T-helper 17 cell (primary cell): ENCODE data around the gene ZWILCH. TPM values are rescaled to one million over a fixed set of nuclear protein-coding genes. Genes with fewer than 3 reads are reported as not detected.
"Not testable (repeated sequence)": the region's sequence is repeated elsewhere in the genome, so short reads cannot be mapped to it uniquely, and the experiment has no call there.

Experiments
- ATAC-seq: fragments of 150-1000 bp; cut with Tn5 transposase; 2 replicates; pipeline ENCODE4 v1.10.0; 2021; ENCODE audit warnings: mild to moderate bottlenecking, moderate library complexity
- DNase-seq, 3 donors: peaks; one replicate each; pipeline versions ENCODE4 v3.0.0 to v3.0.0-alpha.2; 2020 to 2021
- H3K9me3 ChIP-seq: one replicate; pipeline ENCODE4 v1.7.0; 2013; ENCODE audit warnings: low read length, mild to moderate bottlenecking; ENCODE audit not compliant: control insufficient read depth, poor library complexity, severe bottlenecking
- H3K27ac Mint-ChIP-seq: one replicate; pipeline ENCODE4 v1.8.0; 2022; ENCODE audit warnings: mild to moderate bottlenecking, moderate library complexity, mixed read lengths
- H3K27me3 Mint-ChIP-seq: one replicate; pipeline ENCODE4 v1.8.0; 2022; ENCODE audit warnings: mixed read lengths
- H3K36me3 Mint-ChIP-seq: one replicate; pipeline ENCODE4 v1.8.0; 2022; ENCODE audit warnings: low read depth, mixed read lengths
- H3K4me1 Mint-ChIP-seq: one replicate; pipeline ENCODE4 v1.8.0; 2022; ENCODE audit warnings: mild to moderate bottlenecking, mixed read lengths
- H3K4me3 Mint-ChIP-seq: one replicate; pipeline ENCODE4 v1.8.0; 2022; ENCODE audit warnings: mild to moderate bottlenecking, moderate library complexity, mixed read lengths
- total RNA-seq, 4 donors: library from RNA in 2 of 4; stranded (reverse) in 2 of 4; gene quantifications; one replicate each; pipeline ENCODE4 v1.2.3 and lab custom pipeline; 2022 to 2026

Gene ZWILCH
- total RNA-seq, 2 donors from 2014 or later: 5.6 to 10.5 TPM

DNA sequence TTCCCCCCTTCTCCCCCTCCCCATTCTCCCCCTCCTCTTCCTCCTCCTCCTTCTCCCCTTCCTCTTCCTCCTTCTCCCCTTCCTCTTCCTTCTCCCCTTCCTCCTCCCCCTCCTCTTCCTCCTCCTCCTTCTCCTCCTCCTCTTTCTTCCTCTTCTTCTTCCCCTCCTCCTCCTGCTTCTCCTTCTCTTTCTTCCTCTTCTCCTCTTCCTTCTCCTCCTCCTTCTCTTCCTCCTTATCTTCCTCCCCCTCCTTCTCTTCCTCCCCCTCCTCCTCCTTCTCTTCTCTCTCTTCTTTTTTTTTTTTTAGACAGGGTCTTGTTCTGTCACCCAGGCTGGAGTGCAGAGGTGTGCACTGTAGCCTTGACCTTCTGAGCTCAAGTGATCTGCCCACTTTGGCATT lies 81.9 kb downstream of the ZWILCH start:
- Mint-ChIP-seq H3K27ac (no peak overlapping the region), H3K4me3 (no peak overlapping the region), H3K4me1 (no peaks in the 10 kb centered on the region), H3K36me3 (no peaks in the 10 kb centered on the region), H3K27me3 (peaks cover 39% of the 10 kb centered on the region)
- DNase-seq (no peak), ATAC-seq (no peak)
- H3K9me3 ChIP-seq: no peaks in the 10 kb centered on the region

DNA sequence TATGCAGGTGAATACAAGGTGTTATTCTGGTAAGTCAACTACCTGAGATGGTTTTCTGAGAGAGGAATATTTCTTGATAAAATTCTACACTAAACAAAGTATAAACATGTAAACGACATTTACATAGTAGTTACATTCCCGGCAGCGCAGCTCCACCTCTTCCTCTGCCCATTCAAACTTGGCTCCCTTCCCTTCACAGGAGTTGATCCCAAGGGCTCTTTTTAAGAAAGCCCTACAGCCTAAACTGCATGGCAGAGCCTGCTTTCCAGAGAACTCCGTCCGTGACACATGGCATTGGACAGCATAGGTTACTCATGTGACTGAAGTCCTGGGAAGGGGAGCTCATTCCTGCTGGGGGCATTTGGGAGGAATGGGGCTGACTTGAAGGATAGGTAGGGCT lies 82.6 kb downstream of the ZWILCH start:
- H3K36me3 Mint-ChIP-seq: no peaks in the 10 kb centered on the region
- no peak overlapping the region for H3K4me3 Mint-ChIP-seq
- no peak for ATAC-seq
- peaks cover 1% of the 10 kb centered on the region for H3K4me1 Mint-ChIP-seq
- no peaks in the 10 kb centered on the region for H3K9me3 ChIP-seq
- no peak for DNase-seq
- peaks cover 41% of the 10 kb centered on the region for H3K27me3 Mint-ChIP-seq
- no peak overlapping the region for H3K27ac Mint-ChIP-seq

DNA sequence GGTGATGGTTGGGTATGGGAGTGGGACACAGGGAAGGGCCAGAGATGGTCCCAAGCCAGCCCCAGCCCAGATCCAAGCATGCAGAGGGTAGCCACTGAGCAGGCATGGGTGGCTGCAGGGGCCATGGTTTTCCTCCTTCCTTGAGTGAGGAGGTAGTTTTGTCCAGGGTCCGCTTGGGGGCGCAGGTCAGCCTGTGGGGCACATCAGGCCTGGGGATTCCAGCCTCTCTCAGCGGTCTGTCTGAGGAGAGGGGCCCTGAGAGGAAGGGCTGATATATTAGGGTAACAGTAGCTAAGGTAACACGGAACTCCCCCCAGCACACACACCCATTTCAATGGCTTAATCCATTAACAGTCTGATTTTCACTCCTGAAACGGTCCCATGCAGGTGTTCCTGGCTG lies 83.4 kb downstream of the ZWILCH start:
- H3K9me3 ChIP-seq: no peaks in the 10 kb centered on the region
- H3K4me3 Mint-ChIP-seq: no peak overlapping the region
- no peaks in the 10 kb centered on the region for H3K36me3 Mint-ChIP-seq
- peaks cover 42% of the 10 kb centered on the region for H3K27me3 Mint-ChIP-seq
- peaks cover 3% of the 10 kb centered on the region for H3K4me1 Mint-ChIP-seq
- H3K27ac Mint-ChIP-seq: no peak overlapping the region
- ATAC-seq (no peak), DNase-seq (no peak)

DNA sequence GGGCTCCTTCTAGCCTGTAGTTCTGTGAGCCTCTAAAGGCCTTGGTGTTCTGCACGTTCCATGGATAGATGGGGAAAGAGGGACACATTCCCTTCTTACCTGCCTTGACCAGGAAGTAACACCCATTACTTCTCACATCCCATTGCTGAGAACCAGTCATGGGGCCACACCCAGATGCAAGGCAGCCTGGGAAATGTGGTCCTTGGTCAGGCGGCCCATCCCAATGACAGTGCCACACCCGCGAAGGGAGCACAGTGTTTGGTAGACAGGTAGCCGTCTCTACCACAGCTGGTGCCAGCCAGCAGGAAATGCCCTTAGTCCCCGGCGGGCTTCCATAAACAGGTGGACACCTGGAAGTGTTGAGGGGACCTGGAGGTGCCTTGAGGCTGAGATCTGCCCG lies 83.8 kb downstream of the ZWILCH start:
- Mint-ChIP-seq H3K27me3 (peaks cover 42% of the 10 kb centered on the region), H3K4me1 (peaks cover 3% of the 10 kb centered on the region), H3K36me3 (no peaks in the 10 kb centered on the region), H3K4me3 (no peak overlapping the region), H3K27ac (no peak overlapping the region)
- H3K9me3 ChIP-seq: no peaks in the 10 kb centered on the region
- DNase-seq (no peak), ATAC-seq (no peak)

DNA sequence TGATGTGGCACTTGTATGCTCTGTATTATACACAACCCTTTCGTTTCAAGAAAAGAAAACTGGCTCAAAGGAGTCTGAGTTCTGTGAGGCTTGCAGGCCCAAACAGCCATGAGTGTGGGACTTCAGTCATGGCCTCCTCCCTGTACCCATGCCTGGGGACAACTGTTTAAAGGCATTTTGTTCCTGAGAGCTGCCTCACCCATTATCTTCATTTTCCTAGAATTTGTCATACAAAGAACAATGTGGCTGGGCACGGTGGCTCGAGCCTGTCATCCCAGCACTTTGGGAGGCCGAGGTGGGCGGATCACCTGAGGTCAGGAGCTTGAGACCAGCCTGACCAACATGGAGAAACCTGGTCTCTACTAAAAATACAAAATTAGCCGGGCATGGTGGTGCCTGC lies 84.3 kb downstream of the ZWILCH start:
- H3K4me1 Mint-ChIP-seq, H3K36me3 Mint-ChIP-seq, H3K9me3 ChIP-seq, H3K27ac Mint-ChIP-seq, H3K4me3 Mint-ChIP-seq, DNase-seq, ATAC-seq: not testable (repeated sequence)
- H3K27me3 Mint-ChIP-seq: peaks cover 41% of the 10 kb centered on the region

DNA sequence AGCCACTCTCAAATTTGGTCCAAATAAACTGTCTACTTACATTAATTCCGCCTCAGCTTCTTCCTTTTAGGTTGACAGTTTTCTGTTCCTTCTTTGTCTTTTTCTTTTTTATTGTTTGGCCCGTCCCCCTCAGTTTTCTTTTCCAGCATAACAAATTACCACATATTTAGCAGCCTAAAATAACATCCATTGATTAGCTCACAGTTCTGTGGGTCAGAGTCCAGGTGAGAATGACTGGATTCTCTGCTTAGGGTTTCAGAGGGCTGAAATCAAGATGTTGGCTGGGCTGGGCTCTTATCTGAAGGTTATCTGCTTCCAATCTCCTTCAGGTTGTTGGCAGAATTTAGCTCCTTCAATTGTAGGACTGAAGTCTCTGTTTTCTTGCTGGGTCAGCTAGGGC lies 85.3 kb downstream of the ZWILCH start:
- H3K27me3 Mint-ChIP-seq: peaks cover 43% of the 10 kb centered on the region
- no peak for ATAC-seq
- no peak overlapping the region for H3K27ac Mint-ChIP-seq
- H3K9me3 ChIP-seq: no peaks in the 10 kb centered on the region
- peaks cover 6% of the 10 kb centered on the region for H3K4me1 Mint-ChIP-seq
- DNase-seq: no peak
- no peaks in the 10 kb centered on the region for H3K36me3 Mint-ChIP-seq
- H3K4me3 Mint-ChIP-seq: no peak overlapping the region

DNA sequence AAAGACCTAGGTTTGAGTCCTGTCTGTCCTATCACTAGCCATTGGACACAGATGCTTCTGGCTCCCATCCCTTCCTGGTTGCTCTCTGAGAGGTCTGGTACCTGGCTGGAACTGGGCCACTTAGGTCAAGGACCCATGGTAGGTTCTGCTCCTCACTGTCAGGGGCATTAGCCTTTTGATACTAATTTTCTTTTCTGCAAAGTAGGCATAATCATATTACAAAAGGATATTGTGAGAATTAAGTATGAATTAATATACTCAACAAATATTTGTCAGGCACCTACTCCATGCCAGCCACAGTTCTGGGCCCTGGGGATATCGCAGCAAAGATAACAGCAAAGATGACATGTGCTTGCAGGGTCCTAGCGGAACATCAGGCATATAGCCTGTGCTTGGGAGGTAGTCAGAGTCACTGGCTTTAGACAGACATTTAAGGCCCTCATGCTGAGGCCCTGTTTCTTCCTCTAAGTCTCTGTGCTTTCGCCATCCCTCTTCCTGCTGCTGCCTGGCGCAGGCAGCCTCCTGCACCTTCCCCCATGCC lies 86.3 kb downstream of the ZWILCH start:
- DNase-seq (no peak), ATAC-seq (no peak)
- no peak overlapping the region for H3K27ac Mint-ChIP-seq
- no peaks in the 10 kb centered on the region for H3K9me3 ChIP-seq
- H3K36me3 Mint-ChIP-seq: no peaks in the 10 kb centered on the region
- H3K4me3 Mint-ChIP-seq: no peak overlapping the region
- peaks cover 37% of the 10 kb centered on the region for H3K27me3 Mint-ChIP-seq
- peaks cover 6% of the 10 kb centered on the region for H3K4me1 Mint-ChIP-seq

DNA sequence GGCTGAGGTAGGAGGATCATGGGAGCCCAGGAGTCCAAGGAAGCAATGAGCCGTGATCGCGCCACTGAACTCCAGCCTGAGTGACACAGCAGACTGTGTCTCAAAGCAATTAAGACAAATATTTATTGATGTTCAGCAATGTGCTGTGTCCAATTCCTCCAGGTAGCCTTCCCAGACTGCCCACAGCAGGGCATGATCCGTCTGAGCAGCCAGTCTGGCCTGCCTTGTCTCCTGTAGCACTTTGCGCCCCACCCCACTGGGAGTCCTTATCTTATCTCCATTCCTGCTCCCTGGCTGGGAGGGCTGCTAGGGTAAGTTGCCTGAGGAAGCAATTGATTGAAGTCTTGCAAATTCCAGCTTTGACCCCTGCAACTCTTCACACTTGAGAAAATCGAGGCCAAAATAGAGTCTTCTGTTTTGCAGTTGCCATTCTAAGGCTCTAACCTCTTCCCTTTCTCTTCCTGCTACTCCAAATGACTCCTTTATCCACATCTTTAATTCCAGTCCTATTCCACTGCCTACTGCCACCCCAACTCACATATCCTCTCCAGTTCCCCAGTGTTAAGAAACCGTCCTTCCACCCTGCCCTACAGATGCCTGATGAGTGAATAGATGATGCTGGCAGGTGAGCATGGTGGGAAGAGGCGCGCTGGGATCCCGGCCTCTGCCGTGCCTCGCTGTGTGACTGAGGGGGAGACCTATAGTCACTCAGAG lies 87.5 kb downstream of the ZWILCH start:
- Mint-ChIP-seq H3K4me1 (peaks cover 6% of the 10 kb centered on the region), H3K36me3 (no peaks in the 10 kb centered on the region), H3K4me3 (no peak overlapping the region), H3K27me3 (peaks cover 36% of the 10 kb centered on the region), H3K27ac (no peak overlapping the region)
- DNase-seq (no peak), ATAC-seq (no peak)
- H3K9me3 ChIP-seq: no peaks in the 10 kb centered on the region

DNA sequence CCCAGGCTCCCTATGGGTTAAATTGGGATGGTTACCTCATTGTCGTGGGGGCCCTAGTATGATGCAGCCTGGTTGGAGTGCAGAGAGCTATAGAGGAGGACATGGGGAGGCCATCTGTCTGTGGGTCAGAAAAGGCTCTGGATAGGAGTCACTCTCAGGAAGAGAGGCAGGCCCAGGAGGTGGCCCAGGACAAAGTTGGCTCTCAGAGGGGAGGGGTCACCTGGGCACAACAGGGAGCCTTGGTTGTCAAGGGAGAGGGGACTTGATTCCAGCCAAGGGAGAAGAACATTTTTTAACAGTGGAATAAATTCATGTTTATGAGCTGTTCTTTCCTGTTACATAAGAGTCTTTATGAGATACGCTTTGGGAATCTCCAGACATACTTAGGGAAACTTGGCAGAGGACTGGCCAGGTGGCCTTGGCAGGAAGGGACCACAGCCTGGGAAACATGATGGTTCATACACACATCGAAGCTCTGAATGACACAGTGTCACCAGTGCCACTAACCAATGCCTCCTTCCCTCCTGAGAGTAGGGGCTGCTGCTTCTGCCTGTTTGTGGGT lies 88.2 kb downstream of the ZWILCH start:
- Mint-ChIP-seq H3K27ac (no peak overlapping the region), H3K27me3 (peaks cover 31% of the 10 kb centered on the region), H3K4me1 (peaks cover 10% of the 10 kb centered on the region), H3K36me3 (no peaks in the 10 kb centered on the region), H3K4me3 (no peak overlapping the region)
- no peaks in the 10 kb centered on the region for H3K9me3 ChIP-seq
- no peak for DNase-seq
- ATAC-seq: no peak

DNA sequence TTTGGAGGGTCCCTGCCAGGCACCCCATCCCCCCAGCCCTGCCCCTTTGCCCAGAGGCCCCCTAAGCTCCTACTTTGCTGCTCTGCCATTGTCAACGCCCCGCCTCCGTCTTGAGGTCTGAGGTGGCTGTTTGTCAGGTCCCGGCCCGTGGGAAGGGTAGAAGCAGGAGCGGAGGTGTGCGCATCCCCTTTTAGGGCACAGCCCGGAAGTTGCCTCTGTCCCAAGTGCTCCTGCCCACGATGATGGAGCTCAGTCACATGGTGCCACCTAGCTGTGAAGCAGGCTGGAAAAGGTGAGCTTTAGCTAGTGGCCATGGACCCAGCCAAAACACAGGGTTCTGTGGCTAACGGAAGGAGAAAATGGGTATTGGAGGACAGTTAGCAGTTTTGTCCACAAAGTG lies 89.2 kb downstream of the ZWILCH start:
- Mint-ChIP-seq H3K36me3 (no peaks in the 10 kb centered on the region), H3K27me3 (peaks cover 31% of the 10 kb centered on the region), H3K4me1 (peaks cover 13% of the 10 kb centered on the region), H3K27ac (no peak overlapping the region), H3K4me3 (no peak overlapping the region)
- no peaks in the 10 kb centered on the region for H3K9me3 ChIP-seq
- no peak for DNase-seq
- no peak for ATAC-seq

DNA sequence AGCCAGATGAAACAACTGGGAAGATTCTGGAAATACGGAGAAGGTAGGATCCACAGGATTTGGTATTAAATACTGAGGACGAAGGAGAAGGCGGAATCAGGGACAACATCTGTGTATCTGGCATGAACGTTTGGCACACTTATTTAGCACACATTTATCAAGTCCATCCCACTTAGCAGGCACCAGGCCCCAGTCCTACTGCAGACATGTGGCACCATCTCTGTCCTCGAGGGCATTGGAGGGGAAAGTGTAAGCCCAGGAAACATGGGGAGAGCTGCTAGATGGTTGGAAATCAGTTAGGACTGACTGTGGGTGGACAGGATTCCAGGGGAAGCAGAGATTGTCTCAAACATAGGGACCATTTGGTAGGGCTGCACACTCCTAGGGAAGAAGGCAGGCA lies 89.7 kb downstream of the ZWILCH start:
- ATAC-seq (no peak), DNase-seq (no peak)
- Mint-ChIP-seq H3K27ac (no peak overlapping the region), H3K4me1 (peaks cover 13% of the 10 kb centered on the region), H3K27me3 (peaks cover 33% of the 10 kb centered on the region), H3K4me3 (no peak overlapping the region), H3K36me3 (no peaks in the 10 kb centered on the region)
- H3K9me3 ChIP-seq: no peaks in the 10 kb centered on the region

DNA sequence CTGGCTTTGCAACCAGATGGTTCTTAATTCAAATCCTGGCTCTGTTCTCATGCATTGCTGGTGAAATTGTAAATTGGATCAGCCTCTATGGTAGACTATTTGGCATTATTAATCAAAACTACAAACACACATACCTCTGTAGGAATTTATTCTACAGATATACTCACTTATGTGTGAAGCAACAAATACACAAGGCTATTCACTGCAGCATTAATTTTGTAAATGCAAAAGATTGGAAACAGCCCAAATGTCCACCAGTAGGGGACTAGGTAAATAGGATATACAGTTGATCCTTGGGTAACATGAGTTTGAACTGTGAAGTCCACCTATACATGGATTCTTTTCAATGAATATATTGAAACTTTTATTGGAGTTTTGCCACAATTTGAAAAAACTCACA lies 90.2 kb downstream of the ZWILCH start:
- DNase-seq: no peak
- ATAC-seq: no peak
- Mint-ChIP-seq H3K36me3 (no peaks in the 10 kb centered on the region), H3K4me1 (peaks cover 13% of the 10 kb centered on the region), H3K27ac (no peak overlapping the region), H3K27me3 (peaks cover 36% of the 10 kb centered on the region), H3K4me3 (no peak overlapping the region)
- H3K9me3 ChIP-seq: no peaks in the 10 kb centered on the region

DNA sequence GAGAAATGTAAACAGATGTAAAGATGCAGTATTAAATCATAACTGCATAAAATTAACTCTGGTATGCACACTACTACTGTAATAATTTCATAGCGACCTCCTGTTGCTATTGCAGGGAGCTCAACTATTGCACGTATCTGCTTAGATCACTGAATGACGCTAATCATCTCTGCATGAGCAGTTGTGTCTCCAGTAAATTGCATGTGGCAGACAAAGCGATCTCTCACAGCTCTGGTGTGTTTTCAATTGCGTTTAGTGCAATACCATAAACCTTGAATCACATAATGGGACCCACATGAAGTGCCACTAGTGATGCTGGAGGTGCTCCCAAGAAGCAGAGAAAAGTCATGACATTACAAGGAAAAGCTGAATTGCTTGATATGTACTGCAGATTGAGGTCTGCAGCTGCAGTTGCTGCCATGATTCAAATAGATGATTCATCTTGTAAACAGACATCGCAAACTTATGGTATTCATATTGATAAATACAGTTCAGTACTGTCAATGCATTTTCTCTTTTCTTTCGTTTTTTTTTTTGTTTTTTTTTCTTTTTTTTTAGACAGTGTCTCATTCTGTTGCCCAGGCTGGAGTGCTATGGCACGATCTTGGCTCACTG lies 90.9 kb downstream of the ZWILCH start:
- Mint-ChIP-seq H3K27me3 (peaks cover 29% of the 10 kb centered on the region), H3K4me3 (no peak overlapping the region), H3K4me1 (peaks cover 13% of the 10 kb centered on the region), H3K36me3 (no peaks in the 10 kb centered on the region), H3K27ac (no peak overlapping the region)
- H3K9me3 ChIP-seq: no peaks in the 10 kb centered on the region
- DNase-seq: no peak
- no peak for ATAC-seq
